HG02642 (cell line): Measurements from ENCODE around the gene DRAM1.

ENCODE experiments used
- ATAC-seq: cut with Tn5 transposase; IDR thresholded peaks from one replicate; pipeline ENCODE4 v1.9.1; 2021; ENCODE audit warnings: mild to moderate bottlenecking; ENCODE audit not compliant: unreplicated experiment, poor library complexity

Gene DRAM1

GRCh38 chr12:101966496-101966895 is 89.1 kb downstream of the DRAM1 start:
- no peak for ATAC-seq

GRCh38 chr12:101967506-101967905 is 90.1 kb downstream of the DRAM1 start:
- no peak for ATAC-seq

- no peak for ATAC-seq
Measured at GRCh38 chr12:101968770-101969169, 91.4 kb downstream of the DRAM1 start.
